Measurements from ENCODE around the gene EXOC6. TPM values are rescaled to one million over a fixed set of nuclear protein-coding genes. Genes with fewer than 3 reads are reported as not detected.

Gene EXOC6
- total RNA-seq, 1 experiment from 2014 or later = 10.7 TPM

- DNase-seq (ENCODE audit: low spot score) = no peak
Measured at GRCh38 chr10:93064874-93065660, 216.7 kb downstream of the EXOC6 start.

- no peak for DNase-seq (ENCODE audit: low spot score)
Measured at GRCh38 chr10:93065675-93066543, 217.6 kb downstream of the EXOC6 start.

- DNase-seq (ENCODE audit: low spot score) = no peak
Measured at GRCh38 chr10:93066544-93066913, 218.2 kb downstream of the EXOC6 start.

- DNase-seq (ENCODE audit: low spot score) = no peak
Measured at GRCh38 chr10:93067443-93068365, 219.4 kb downstream of the EXOC6 start.

GRCh38 chr10:93068411-93069244 lies 220.3 kb downstream of the EXOC6 start:
- DNase-seq (ENCODE audit: low spot score) = no peak

- no peak for DNase-seq (ENCODE audit: low spot score)
Measured at GRCh38 chr10:93069245-93069561, 220.9 kb downstream of the EXOC6 start.

GRCh38 chr10:93070378-93071176 lies 222.3 kb downstream of the EXOC6 start:
- no peak for DNase-seq (ENCODE audit: low spot score)

- no peak for DNase-seq (ENCODE audit: low spot score)
Measured at GRCh38 chr10:93071177-93071472, 222.8 kb downstream of the EXOC6 start.

GRCh38 chr10:93071674-93072224 lies 223.4 kb downstream of the EXOC6 start:
- DNase-seq (ENCODE audit: low spot score) = peak; percentile 67

- peak; percentile 60 for DNase-seq (ENCODE audit: low spot score)
Measured at GRCh38 chr10:93072225-93072712, 223.9 kb downstream of the EXOC6 start.

GRCh38 chr10:93072713-93073538 lies 224.6 kb downstream of the EXOC6 start:
- peak; percentile 14 for DNase-seq (ENCODE audit: low spot score)

- DNase-seq (ENCODE audit: low spot score) = peak; percentile 21
Measured at GRCh38 chr10:93073539-93074146, 225.3 kb downstream of the EXOC6 start, which contains the start of gene CYP26A1. TSS of gene CYP26A1 (plus strand) at chr10:93073893. CDS start at chr10:93073935, 42 bp downstream.

- no peak for DNase-seq (ENCODE audit: low spot score)
Measured at GRCh38 chr10:93074147-93074596, 225.9 kb downstream of the EXOC6 start.

GRCh38 chr10:93074597-93075368 lies 226.5 kb downstream of the EXOC6 start:
- DNase-seq (ENCODE audit: low spot score) = no peak

- no peak for DNase-seq (ENCODE audit: low spot score)
Measured at GRCh38 chr10:93075369-93076221, 227.3 kb downstream of the EXOC6 start.

- DNase-seq (ENCODE audit: low spot score) = no peak
Measured at GRCh38 chr10:93076871-93077270, 228.6 kb downstream of the EXOC6 start.
